NCI-H1417 (cell line): ENCODE measurements around the gene CCDC167.

Experiments
- DNase-seq, 3 experiments: peaks; one replicate each; lab custom pipeline; 2025; lab: John Stamatoyannopoulos, UW

Gene CCDC167

GRCh38 chr6:37499433-37500293 lies at the start of gene CCDC167:
Gene CCDC167 (minus strand): TSS chr6:37499893. CDS start chr6:37499863, 30 bp downstream.
- DNase-seq: peak; percentile 98 to 100 (median 99)

DNA sequence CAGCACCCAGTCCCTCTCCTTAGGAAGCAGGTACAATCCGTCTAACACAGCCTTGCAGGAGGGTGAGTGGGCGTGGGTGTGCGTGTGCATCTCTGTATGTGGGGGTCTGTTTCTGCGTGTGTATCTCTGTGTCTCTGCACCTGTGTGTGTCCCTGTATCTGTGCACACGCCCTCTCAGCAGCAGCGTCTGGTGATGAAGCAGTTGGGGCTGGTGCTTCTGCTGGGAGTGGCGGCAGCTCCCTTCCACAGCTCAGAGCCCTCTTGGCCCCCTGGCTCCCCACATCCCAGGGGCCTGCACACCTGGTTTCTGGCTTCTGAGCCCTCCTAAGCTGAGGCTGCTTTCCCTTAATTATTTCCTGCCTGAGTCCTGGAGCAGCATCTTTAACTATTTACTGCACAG lies 49.5 kb upstream of the CCDC167 start:
- DNase-seq: no peak

DNA sequence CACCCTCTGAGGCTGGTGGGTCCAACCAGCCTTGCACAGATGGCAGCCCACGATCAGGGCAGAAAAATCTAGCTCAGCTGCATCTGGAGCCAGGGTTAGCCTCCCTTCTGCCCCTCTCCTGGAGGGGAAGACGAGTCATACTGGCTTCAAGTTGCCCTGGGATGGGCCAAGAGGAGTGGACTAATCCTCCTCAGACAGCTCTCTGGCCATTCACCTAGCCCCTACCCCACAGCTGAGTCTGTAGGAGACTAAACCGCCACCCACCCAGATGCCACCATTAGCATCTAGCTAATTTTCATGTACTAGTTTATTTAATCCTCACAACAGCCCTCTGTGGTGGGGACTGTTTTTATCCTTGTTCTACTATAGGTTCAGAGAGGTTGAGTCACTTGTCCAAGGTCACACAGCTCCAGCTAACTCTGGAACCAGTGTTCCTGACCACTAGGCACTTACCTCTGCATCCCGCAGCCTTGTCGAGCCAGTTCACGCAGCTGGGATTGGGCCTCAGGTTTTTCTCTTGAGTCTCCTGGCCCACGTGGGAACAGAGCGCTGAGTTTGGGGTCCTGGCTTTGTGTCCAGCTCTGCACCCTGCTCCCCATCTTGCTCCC lies 48.5 kb upstream of the CCDC167 start:
- no peak for DNase-seq

- no peak for DNase-seq
Observed at GRCh38 chr6:37547564-37548061, 47.9 kb upstream of the CCDC167 start.

DNA sequence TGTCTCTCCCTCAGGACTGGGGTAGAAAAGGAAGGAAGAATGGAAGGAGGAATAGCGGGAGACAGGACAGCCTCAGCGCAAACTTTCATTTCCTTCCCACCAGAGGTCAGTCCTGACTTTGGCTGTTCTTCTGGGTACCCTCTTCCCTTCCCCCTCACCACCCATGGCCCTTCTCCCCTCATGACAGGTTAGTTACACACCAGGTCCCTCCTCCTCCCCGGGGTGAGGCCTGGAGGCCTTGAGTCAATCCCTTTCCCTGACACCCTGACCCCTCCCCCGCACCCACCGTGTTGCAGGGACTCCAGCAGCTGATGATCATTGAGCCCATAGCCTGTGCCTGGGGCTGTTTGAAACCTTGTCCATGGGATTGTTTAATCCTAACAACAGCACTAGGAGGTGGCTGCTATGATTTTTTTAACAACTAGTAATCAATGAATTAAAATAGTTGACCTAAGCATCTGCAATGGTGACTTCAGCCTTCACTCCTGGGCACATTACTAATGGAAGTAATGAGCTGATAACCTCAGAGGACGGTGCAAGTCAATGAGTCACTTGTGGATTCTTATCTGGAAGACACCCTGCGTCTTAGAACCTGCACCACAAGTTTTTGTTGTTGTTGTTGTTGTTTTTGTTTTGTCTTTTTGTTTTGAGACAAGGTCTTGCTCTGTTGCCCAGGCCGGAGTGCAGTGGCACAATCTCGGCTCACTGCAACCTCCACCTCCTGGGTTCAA lies 46.6 kb upstream of the CCDC167 start:
- peak in 1 of 3 experiments; percentile 53 for DNase-seq

DNA sequence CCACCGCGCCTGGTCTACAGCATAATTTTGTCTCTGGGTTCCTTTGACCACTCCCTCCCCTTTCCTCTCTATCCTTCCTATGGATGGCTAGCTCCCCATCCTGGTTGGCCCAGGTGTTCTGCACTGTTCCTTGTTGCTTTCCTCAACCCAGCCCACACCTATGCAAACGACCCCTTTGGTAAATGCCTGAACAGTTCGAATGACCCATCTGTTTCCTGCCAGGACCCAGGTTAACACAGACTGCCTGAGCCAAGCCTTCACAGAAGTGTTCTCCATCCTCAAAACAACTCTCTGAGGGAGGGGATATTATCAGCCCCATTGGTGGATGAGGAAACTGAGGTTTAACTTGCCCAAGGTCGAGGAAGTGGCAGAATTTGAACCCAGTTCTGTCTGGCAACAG lies 44.8 kb upstream of the CCDC167 start:
- no peak for DNase-seq

DNA sequence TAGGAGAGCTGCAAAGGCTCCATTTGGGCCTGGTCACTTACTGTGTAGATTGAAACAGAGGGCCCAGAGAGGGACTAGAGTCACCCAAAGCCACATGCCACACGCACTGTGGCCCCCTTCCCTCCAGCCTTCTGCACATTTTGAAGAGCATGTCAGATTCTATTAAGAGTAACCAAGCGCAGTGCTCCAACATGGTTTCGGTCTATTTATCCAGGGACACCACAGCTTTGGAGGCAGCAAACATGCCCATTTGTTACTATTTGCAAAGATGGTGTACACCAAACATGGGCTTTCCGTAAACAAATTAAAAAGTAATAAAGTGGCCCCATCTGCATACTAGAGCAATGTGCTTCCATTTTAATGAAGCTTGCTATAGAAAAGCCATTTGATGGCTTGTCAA lies 43.7 kb upstream of the CCDC167 start:
- DNase-seq: no peak

- DNase-seq: no peak
Observed at GRCh38 chr6:37541346-37541745, 41.7 kb upstream of the CCDC167 start.

DNA sequence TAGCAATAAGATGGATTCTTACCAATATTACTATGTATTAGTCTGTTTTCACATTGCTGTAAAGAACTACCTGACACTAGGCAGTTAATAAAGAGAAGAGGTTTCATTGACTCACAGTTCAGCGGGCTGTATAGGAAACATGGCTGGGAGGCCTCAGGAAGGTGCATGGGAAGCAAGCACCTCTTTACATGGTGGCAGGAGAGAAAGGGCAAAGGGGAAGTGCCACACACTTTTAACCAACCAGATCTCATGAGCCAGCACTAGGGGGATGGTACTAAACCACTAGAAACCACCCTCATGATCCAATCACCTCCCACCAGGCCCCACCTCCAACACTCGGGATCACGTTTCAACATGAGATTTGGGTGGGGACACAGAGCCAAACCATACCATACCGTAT lies 40.7 kb upstream of the CCDC167 start:
- no peak for DNase-seq

GRCh38 chr6:37540029-37540352 lies 40.3 kb upstream of the CCDC167 start:
- DNase-seq: no peak

GRCh38 chr6:37539171-37540028 lies 39.7 kb upstream of the CCDC167 start:
- DNase-seq: no peak

DNA sequence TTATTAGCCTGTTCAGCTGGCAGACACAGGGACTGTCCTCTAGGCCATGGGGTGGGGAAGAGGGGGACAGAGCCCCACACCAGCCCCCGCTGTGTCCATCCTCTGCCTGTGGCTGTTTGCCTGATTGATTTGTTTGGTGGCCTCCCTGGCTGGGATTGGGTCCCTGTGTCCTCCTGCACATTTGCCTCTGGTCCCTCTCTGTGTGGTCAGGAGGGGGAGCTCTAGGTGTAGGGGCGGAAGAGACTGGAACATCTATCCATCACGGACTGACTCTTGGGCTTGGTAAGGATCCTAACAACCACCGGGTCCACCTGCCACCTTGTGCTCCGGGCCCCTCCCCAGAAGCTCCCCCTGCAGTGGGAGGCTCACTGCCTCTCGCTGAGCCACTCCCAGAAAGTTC lies 38.4 kb upstream of the CCDC167 start:
- DNase-seq: peak in 1 of 3 experiments; percentile 25

GRCh38 chr6:37537548-37537947 lies 37.9 kb upstream of the CCDC167 start:
- DNase-seq: no peak

- DNase-seq: peak in 2 of 3 experiments; percentile 76 to 80
Observed at GRCh38 chr6:37536491-37537190, 36.9 kb upstream of the CCDC167 start.

- DNase-seq: peak in 2 of 3 experiments; percentile 78 to 86
Observed at GRCh38 chr6:37535759-37536490, 36.2 kb upstream of the CCDC167 start.

- no peak for DNase-seq
Observed at GRCh38 chr6:37535428-37535758, 35.7 kb upstream of the CCDC167 start.

DNA sequence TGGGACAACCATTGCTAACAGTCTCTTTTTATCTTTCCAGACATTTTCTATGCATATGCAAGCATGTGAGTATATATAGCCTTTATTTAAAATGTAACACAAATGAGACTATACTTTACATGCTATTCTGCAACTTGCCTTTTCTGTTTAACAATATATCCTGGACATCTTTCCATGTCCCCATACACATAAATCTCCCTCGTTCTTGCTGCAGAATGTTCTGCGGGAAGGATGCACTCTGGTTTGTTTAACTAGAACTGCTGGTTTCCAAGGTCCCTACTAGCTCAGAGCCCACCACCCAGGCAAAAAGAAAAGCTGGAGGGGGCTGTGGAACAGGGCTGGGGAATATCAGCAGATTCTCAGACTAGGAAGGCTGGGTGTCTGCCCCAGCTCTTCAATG lies 35.2 kb upstream of the CCDC167 start:
- peak in 1 of 3 experiments; percentile 39 for DNase-seq

GRCh38 chr6:37532122-37532521 lies 32.4 kb upstream of the CCDC167 start:
- no peak for DNase-seq

DNA sequence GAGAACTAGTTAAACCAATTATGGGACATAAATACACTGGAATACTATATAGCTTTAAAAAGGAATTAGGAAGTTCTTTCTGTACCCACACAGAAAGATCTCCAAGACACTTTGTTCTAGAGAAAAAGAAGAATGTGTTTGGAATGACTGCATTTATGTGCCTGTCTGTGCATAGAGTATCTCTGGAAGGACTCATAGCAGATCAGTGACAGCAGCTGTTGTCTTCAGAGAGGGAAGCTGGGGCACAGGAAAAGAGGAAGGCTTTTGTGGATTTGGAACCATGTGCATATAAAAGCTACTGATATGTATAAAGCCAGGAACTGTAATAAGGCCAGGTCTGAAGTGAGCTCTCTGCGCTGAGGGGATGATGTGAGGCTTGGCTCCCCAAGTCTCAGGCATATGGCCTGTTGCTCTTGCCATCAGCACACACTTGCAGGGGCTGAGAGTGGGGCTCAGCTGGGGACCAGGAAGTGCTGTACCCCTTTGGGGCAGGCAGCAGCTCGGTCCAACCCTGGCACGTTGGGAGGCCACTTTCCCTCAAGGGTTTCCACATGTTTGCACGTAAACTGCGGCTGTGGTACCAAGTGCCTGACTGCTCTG lies 31.8 kb upstream of the CCDC167 start:
- no peak for DNase-seq

DNA sequence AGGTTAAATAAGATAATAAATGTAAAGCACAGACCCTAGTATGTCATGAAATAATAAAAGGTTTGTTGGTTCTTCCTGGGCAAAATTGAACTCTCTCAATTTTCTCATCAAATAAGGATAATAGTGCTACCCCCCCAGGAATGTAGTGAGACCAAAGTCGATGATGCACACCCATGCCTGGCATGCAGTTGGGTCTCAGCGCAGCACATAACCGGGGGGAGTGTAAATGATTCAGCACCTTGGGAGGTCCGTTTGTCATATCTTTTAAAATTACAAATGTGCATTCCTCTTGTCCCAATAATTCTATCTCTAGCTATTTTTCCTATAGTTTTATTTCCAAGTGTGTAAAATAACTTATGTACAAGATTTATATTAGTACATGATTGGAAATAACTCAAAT lies 31.3 kb upstream of the CCDC167 start:
- no peak for DNase-seq
